DMS153 treated with DMSO at 0.1 percent for 48 hours (cell line): ENCODE measurements around the gene ST3GAL3.
A peak's percentile ranks its signal among the peaks of the same experiment; 100 is the strongest.

ENCODE experiments used
- DNase-seq: peaks from one replicate; lab custom pipeline; 2025; ENCODE audit not compliant: unreplicated experiment; lab: John Stamatoyannopoulos, UW

ST3GAL3 gene

GRCh38 chr1:43957407-43958040, 250.2 kb downstream of the ST3GAL3 start:
- DNase-seq = no peak

GRCh38 chr1:43958351-43959255, 251.3 kb downstream of the ST3GAL3 start:
- no peak for DNase-seq

DNA sequence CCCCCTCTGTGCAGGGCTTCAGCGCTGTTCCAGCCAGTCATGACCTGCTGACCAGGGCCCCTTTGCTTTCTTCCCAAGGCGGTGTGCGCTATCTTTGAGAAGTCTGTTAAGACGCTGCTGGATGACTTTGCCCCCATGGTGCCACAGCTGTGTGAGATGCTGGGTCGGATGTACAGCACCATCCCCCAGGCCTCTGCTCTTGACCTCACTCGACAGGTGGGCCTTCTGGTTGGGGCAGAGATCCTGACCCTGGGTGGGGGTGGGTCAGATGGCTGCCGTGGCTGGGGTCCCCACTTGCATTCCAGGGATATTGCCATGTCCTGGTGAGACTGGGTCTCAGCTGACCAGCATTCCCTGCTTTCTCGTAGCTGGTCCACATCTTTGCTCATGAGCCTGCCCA, 253.5 kb downstream of the ST3GAL3 start:
- no peak for DNase-seq

- no peak for DNase-seq
These were observed 254.4 kb downstream of the ST3GAL3 start for GRCh38 chr1:43961692-43962091.

DNA sequence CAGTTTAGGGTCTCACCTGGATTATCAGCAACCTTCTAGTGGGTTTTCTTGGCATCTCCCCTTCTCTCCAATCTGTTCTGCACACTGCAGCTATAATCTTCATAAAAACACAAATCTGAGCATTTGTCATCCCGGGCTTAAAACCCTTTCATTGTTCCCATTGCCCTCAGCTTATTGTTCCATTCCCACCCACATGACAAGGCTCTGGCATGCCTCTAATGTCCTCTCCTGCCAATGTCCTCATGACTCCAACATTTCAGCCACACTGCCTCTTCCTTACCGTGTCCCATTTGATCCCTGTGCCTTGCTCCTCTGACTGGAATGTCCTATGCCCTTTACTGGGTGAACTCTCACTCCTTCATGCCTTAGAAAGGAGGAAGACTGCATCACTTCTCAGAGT, 255.0 kb downstream of the ST3GAL3 start:
- DNase-seq = no peak

- DNase-seq = no peak
These were observed 255.7 kb downstream of the ST3GAL3 start for GRCh38 chr1:43963006-43963405.

DNA sequence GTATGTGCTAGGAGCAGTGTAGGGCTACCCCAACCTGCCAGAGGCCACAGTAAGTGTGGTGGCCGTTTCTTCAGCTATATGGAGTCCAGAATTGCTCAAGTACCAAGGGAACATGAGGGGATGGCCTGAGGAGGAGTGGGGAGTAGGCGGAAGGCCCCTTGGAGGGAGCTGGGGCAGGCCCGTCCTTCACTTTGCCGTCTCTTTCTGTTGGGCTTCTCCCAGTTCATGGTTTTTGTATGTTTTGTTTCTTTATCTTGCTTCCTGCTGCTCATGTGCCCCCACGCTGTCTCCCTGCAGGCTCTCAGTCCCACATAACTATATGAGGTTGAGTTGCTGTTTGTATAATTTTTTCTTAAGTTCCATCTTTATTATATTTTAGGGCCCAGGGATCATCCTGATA, 256.6 kb downstream of the ST3GAL3 start:
- DNase-seq = no peak

GRCh38 chr1:43965316-43965715, 258.0 kb downstream of the ST3GAL3 start:
- no peak for DNase-seq

- DNase-seq = no peak
These were observed 261.1 kb downstream of the ST3GAL3 start for GRCh38 chr1:43968348-43968948.

DNA sequence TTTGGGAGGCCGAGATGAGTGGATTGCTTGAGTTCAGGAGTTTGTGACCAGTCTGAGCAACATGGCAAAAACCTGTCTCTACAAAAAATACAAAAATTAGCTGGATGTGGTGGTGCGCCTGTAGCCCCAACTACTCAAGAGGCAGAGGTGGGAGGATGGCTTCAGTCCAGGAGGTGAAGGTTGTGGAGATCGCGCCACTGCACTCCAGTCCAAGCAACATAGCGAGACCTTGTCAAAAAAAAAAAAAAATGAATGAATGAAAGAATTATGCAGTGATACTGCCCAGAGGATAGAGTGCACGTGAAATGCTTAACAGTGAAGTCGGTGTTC, 262.0 kb downstream of the ST3GAL3 start:
- no peak for DNase-seq

- DNase-seq = peak; percentile 98
These were observed 262.6 kb downstream of the ST3GAL3 start, which contains the start of gene DPH2 for GRCh38 chr1:43969746-43970466. Gene DPH2 (plus strand): TSS chr1:43970010. CDS start chr1:43970176, 166 bp downstream.

- no peak for DNase-seq
These were observed 263.2 kb downstream of the ST3GAL3 start for GRCh38 chr1:43970502-43970901.

- no peak for DNase-seq
These were observed 263.6 kb downstream of the ST3GAL3 start for GRCh38 chr1:43970911-43971310.

DNA sequence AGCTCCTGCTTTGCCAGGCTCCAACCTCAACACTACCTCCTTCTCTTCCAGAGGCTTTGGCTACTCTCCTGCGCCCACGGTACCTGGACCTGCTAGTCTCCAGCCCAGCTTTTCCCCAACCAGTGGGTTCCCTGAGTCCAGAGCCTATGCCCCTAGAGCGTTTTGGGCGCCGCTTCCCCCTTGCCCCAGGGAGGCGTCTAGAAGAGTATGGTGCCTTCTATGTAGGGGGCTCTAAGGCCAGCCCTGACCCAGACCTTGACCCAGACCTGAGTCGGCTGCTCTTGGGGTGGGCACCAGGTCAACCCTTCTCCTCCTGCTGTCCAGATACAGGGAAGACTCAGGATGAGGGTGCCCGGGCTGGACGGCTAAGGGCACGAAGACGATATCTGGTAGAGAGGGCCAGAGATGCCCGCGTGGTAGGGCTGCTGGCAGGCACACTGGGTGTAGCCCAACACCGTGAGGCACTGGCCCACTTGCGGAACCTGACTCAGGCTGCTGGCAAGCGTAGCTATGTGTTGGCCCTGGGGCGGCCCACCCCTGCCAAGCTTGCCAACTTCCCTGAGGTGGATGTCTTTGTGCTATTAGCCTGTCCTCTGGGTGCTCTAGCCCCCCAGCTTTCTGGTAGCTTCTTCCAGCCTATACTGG, 264.1 kb downstream of the ST3GAL3 start:
- no peak for DNase-seq

GRCh38 chr1:43973981-43974442, 266.7 kb downstream of the ST3GAL3 start:
- DNase-seq = no peak

- peak; percentile 94 for DNase-seq
These were observed 267.3 kb downstream of the ST3GAL3 start, which contains the start of gene ATP6V0B for GRCh38 chr1:43974443-43975248. Gene ATP6V0B (plus strand): TSS chr1:43974960. CDS start chr1:43975041, 81 bp downstream.

DNA sequence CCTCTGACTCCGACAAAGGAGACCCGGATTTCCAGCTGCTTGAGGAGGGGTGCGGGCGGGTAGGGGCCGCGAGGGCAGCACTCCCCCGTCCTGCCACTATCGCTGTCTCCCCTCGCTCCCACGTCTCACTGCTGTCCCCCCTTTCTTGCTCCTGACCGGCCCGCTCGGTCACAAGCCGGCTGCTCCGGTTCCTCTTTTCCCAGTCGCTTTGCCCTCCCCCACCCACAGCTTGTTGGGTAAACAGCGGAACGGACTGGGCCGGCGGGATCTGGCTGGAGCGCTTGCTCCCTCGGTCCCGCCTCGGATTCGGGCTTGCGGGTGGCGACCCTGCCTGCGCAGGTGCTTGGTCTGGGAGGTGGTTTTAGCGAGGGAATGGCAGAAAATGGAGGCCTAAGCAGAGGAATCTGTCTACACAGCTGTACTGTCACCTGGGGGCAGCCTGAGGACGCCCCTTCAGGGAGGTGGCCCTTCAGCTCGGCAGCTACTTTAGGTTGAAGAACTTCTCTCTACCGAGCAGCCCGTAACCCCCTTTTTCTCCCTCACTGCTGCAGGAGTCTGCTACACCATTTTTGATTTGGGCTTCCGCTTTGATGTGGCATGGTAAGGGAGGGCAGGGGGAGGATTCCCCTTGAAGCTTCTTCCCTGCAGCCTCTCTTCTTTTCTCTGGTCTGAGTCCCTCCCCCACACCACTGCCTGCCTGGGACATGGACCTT, 268.1 kb downstream of the ST3GAL3 start:
- DNase-seq = no peak

- no peak for DNase-seq
These were observed 268.7 kb downstream of the ST3GAL3 start for GRCh38 chr1:43976045-43976444.

DNA sequence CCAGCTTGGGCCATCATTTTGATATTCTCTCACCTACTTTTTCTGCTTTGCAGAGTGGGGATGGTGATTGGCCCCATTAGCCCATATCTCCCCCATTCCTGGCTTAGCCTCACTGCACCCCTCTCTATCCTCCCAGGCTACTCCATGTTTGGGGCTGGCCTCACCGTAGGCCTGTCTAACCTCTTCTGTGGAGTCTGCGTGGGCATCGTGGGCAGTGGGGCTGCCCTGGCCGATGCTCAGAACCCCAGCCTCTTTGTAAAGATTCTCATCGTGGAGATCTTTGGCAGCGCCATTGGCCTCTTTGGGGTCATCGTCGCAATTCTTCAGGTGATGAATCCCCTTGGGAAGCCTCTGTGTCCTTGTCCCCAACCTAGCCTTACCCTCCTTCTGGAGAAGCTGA, 269.6 kb downstream of the ST3GAL3 start:
- no peak for DNase-seq
